ENCODE data around the gene MASTL. TPM values are rescaled to one million over a fixed set of nuclear protein-coding genes. Genes with fewer than 3 reads are reported as not detected.
A peak's percentile ranks its signal among the peaks of the same experiment; 100 is the strongest.

MASTL gene
- total RNA-seq, 2 donors from 2014 or later, result 30.3 to 50.2 TPM

GRCh38 chr10:27158421-27158820 is 3.3 kb downstream of the MASTL start:
- H3K9me3 Mint-ChIP-seq, result no peaks in the 10 kb centered on the region
- no peaks in the 10 kb centered on the region for H3K27me3 ChIP-seq (ENCODE audit: control insufficient read depth, insufficient read depth, low read length, poor library complexity, severe bottlenecking)
- no peaks in the 10 kb centered on the region for H3K27me3 Mint-ChIP-seq (ENCODE audit: insufficient read depth)
- no peaks in the 10 kb centered on the region for H3K9me3 ChIP-seq (ENCODE audit: control insufficient read depth, low read length)
- no peak overlapping the region for H3K4me3 Mint-ChIP-seq
- H3K9ac ChIP-seq (ENCODE audit: extremely low read depth, low read length, poor library complexity, severe bottlenecking), result no peak overlapping the region
- peaks cover 40% of the 10 kb centered on the region for H3K36me3 Mint-ChIP-seq (ENCODE audit: low read depth)
- TF ChIP-seq CTCF (conservative IDR thresholded peaks at IDR 0.05), result no peak
- H3K27ac Mint-ChIP-seq, result peak overlapping the region; percentile 71
- H3K4me1 ChIP-seq (ENCODE audit: control insufficient read depth, insufficient read depth, low read length), result no peaks in the 10 kb centered on the region
- no peak for DNase-seq
- peaks cover 50% of the 10 kb centered on the region for H3K36me3 ChIP-seq (ENCODE audit: control insufficient read depth, insufficient read depth, low read length)
- H3K27ac ChIP-seq (ENCODE audit: low read depth, low read length), result no peak overlapping the region
- no peak overlapping the region for H3K4me3 ChIP-seq (ENCODE audit: low read length)
- peaks cover 4% of the 10 kb centered on the region for H3K4me1 Mint-ChIP-seq

GRCh38 chr10:27169849-27170248 is 14.7 kb downstream of the MASTL start:
- Mint-ChIP-seq H3K4me3 (no peak overlapping the region), H3K36me3 (ENCODE audit: low read depth) (peaks cover 65% of the 10 kb centered on the region), H3K4me1 (no peaks in the 10 kb centered on the region), H3K9me3 (no peaks in the 10 kb centered on the region), H3K27me3 (ENCODE audit: insufficient read depth) (no peaks in the 10 kb centered on the region), H3K27ac (no peak overlapping the region)
- Histone ChIP-seq H3K9ac (ENCODE audit: extremely low read depth, low read length, poor library complexity, severe bottlenecking) (no peak overlapping the region), H3K9me3 (ENCODE audit: control insufficient read depth, low read length) (no peaks in the 10 kb centered on the region), H3K27ac (ENCODE audit: low read depth, low read length) (no peak overlapping the region), H3K36me3 (ENCODE audit: control insufficient read depth, insufficient read depth, low read length) (peaks cover 89% of the 10 kb centered on the region), H3K4me3 (ENCODE audit: low read length) (no peak overlapping the region), H3K4me1 (ENCODE audit: control insufficient read depth, insufficient read depth, low read length) (no peaks in the 10 kb centered on the region), H3K27me3 (ENCODE audit: control insufficient read depth, insufficient read depth, low read length, poor library complexity, severe bottlenecking) (no peaks in the 10 kb centered on the region)
- WGBS, 2 experiments (ENCODE audit: insufficient coverage in 1 of 2, insufficient read length in 1 of 2), result 93 to 99% methylated on average over 3 of the region's 4 CpGs
- DNase-seq, result no peak
- no peak for TF ChIP-seq CTCF (conservative IDR thresholded peaks at IDR 0.05)

GRCh38 chr10:27188259-27188658 is 33.1 kb downstream of the MASTL start:
- no peak overlapping the region for H3K27ac Mint-ChIP-seq
- no peak for DNase-seq
- H3K9me3 Mint-ChIP-seq, result no peaks in the 10 kb centered on the region
- H3K36me3 ChIP-seq (ENCODE audit: control insufficient read depth, insufficient read depth, low read length), result peaks cover 37% of the 10 kb centered on the region
- H3K4me1 Mint-ChIP-seq, result no peaks in the 10 kb centered on the region
- TF ChIP-seq CTCF (conservative IDR thresholded peaks at IDR 0.05), result no peak
- WGBS, 2 experiments (ENCODE audit: insufficient coverage in 1 of 2, insufficient read length in 1 of 2), result 95 to 100% methylated on average over 1 of the region's 1 CpG
- H3K9me3 ChIP-seq (ENCODE audit: control insufficient read depth, low read length), result no peaks in the 10 kb centered on the region
- no peak overlapping the region for H3K27ac ChIP-seq (ENCODE audit: low read depth, low read length)
- no peaks in the 10 kb centered on the region for H3K27me3 Mint-ChIP-seq (ENCODE audit: insufficient read depth)
- no peak overlapping the region for H3K4me3 ChIP-seq (ENCODE audit: low read length)
- no peak overlapping the region for H3K9ac ChIP-seq (ENCODE audit: extremely low read depth, low read length, poor library complexity, severe bottlenecking)
- H3K4me3 Mint-ChIP-seq, result no peak overlapping the region
- no peaks in the 10 kb centered on the region for H3K4me1 ChIP-seq (ENCODE audit: control insufficient read depth, insufficient read depth, low read length)
- H3K27me3 ChIP-seq (ENCODE audit: control insufficient read depth, insufficient read depth, low read length, poor library complexity, severe bottlenecking), result no peaks in the 10 kb centered on the region
- H3K36me3 Mint-ChIP-seq (ENCODE audit: low read depth), result peaks cover 30% of the 10 kb centered on the region
